Activated CD8-positive, alpha-beta memory T cell treated with anti-CD3 and anti-CD28 coated beads for 1 hour (primary cell): ENCODE results near the gene CAPRIN2.

Source experiments
- DNase-seq, 2 donors: peaks; one replicate each; pipeline ENCODE4 v3.0.0-alpha.2; 2020; ENCODE audit warnings: low read depth in 1 of 2; ENCODE audit errors: extremely low read depth in 1 of 2

Gene CAPRIN2

DNA sequence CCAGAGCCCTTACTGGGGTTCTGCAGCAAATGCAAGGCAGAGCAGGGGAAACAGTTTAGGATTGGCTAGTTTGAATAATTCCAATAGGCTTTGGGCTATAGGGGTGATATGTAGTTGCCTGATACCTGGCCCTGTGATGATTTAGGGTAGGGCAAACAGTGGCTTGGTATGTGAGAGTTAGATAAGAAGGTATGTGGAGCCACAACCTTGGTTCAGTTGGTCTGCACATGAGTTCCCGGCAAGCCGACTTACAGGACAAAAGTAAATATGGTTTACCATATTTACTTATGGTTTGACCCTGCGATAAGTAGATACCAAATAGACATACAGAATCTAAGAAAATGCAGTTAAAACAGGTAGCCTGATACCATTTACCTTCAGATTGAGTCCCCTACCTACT lies 8.3 kb upstream of the CAPRIN2 start:
- DNase-seq, result no peak

DNA sequence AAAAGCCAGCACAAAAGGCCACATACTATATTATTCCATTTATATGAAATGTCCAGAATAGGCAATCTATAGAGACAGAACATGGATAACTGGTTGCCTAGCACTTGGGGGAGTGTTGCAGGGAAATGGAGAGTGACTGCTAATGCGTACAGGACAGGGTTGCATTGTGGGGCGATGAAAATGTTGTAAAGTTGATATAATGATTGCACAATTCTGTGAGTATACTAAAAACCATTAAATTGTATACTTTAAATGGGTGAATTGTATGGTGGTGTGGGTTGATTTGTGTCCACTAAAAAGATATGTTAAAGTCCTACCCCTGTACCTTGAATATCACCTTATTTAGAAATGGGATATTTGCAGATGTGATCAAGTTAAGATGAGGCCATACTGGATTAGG lies 7.0 kb upstream of the CAPRIN2 start:
- no peak for DNase-seq

DNA sequence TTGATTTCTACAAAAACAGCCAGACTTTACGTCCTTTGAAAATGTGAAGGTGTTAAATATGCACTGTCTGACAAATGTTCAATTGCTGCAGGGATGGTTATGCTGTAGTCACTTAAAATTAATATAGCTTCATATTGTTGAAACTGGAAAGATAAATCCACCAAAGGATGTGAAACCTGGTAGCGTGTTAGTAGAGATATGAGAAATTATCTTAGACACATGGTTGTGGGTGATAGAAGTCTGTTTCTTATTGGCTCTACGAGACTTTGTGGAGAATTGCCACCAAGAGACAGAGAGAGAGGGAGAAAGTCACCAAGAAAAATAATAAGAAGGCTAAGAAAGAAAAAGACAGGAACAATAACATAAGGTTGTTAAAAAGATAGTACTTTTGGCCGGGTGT lies 2.6 kb upstream of the CAPRIN2 start:
- DNase-seq, result no peak

DNA sequence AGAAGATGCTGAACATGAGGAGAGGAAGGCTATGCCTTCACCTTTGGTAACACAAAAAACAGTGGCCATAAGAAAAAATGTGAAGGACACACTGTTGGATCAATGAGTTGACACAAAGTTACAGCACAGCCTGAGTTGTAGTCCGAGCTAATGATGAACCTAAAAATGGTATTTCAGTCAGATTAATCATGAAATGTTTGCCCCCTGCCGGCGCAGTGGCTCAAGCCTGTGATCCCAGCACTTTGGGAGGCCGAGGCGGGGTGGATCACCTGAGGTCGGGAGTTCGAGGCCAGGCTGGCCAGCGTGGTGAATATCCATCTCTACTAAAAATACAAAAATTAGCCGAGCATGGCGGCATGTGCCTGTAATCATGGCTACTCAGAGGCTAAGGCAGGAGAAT lies 1.3 kb upstream of the CAPRIN2 start:
- DNase-seq, result no peak

DNA sequence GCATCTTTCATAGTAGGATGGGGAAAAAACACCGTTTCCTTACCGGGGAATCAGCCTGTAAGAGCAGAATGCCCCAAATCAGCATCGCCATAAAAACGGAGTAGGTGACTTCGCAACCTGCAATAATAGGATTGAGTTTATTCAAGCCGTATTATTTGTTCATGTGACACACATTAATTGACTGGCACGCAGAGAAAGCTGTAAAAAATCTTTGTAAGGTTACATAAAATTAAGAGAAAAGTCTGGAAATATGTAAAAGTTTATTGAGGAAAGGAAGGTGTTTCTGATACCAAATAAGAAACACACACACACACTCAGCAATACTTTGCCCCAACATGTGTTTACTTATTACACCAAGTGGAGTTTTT lies 628 bp upstream of the CAPRIN2 start:
- no peak for DNase-seq

DNA sequence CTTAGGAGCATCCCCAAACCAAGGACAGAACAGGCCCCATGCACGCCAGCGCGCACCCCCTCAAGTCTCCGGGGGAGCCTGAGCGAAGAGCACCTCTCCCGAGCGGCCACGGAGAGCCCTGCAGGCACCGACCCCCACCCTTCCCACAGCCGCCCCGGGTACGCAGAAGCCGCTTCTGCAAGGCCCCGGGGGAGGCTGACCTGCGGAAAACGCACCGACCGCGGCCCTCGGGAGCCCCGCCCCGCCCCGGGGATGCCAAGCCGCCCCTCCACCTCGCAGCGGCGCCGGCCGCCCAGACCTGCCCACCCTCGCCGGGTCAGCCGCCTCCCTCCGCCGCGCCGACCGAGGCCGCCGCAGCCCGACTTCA lies 385 bp downstream of the CAPRIN2 start:
- DNase-seq, result no peak

DNA sequence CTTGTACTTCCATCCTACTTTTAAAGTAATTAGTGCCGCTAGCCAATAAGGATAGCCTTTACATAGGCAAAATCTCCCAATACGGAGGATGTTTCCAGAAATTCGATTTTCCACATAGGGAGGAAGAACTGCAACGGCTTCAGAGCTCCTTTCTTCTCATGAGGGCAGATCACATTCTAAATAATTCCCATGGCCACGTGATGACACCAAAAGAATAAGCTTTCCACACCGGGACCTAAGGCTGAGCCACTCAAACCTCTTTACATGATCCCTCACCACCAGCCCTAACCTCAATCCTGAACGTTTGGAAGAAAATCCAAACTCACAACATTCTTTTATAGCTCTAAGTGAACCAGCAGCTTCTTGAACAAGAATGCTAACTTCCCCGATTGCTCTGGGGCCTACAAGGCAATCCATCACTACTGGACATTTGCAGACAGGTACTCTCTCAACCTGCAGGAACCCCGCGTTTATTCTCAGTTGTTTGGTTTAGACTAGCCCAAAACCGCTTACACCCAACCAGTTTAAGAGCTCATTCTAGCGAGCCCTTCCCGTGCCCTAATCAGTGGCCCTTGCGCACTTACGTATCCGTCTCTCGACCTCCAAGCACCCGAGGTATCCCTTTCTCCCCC lies 884 bp downstream of the CAPRIN2 start:
- no peak for DNase-seq

DNA sequence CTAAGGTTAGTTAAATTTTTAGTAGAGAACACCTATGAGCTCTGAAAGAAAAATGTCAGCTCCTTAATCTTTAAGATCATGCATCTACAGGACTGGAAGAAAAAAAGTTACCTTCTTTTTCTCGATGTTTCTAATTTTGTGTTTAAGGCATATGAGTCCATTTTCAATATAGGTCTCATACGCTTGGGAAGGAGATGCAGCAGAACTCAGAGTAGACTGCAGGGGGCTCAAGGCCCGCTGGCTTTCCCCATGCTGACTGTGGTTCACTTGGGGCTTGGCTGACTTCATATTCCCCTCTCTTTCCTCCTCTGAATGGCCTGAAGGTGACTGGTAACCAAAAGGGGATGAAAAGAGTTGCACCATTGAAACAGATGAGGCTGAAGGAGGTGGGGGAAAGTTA lies 1.5 kb downstream of the CAPRIN2 start:
- DNase-seq, result no peak

DNA sequence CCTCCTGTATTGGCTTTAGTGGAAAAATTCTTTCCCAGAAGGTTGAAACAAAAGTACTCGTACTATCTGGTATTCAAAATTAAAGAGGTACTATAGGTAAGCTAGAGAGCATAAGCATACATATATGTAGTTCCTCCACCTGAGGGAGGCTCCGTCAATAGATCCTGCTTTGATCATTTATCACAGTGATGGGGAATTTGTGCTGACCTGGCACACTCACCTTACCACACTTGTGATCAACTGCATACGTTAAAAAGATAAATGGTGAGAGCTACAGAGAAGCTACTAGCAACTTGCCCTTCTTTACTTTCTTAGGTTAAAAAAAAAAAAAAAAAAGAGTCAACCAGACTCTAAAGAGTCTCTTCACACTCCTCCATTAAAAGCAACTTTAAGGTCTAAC lies 2.5 kb downstream of the CAPRIN2 start:
- no peak for DNase-seq

DNA sequence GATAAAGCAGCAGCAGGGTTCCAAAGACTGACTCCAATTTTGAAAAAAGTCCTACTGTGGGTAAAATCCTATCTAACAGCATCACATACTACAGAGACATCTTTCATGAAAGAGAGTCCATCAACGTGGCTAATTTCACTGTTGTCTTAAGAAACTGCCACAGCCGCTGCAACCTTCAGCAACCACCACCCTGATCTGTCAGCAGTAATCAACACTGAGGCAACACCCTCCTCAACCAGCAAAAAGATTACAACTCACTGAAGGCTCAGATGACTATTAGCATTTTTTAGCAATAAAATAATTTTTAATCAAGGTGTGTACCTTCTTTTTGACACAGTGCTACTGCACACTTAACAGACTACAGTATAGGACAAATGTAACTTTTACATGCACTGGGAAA lies 6.6 kb downstream of the CAPRIN2 start:
- DNase-seq, result no peak

DNA sequence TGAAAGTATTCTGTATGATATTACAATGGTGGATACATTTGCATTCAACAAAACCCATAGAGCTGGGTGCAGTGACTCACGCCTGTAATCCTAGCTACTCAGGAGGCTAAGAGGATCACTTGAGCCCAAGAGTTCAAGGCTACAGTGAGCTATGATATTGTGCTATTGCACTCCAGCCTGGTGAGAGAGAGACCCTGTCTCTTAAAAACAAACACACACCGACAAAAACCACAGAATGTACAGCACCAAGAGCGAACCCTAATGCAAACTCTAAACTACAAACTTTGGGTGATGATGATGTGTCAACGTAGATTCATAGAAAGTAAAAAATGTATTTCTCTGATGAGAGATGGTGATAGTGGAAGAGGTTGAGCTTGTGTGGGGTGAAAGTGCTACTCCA lies 8.6 kb downstream of the CAPRIN2 start:
- DNase-seq, result no peak

DNA sequence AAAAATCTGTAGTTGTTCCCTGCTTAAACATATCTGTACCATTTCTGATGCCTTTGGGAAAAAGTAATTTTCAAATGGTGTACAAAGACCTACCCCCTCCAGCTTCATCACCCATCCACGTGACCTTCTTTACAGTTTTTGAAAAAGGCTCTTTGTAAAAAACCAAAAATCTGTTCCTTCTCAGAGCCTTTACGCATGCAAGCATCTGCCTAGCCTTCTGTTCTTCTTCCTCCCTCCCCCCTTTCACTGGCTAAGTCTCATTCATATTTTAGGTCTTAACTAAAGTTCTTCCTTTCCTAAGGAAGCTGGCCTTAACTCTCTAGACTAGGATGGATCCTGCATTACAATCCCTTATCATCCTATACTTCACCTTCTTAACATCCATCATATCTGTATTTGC lies 10.4 kb downstream of the CAPRIN2 start:
- no peak for DNase-seq

DNA sequence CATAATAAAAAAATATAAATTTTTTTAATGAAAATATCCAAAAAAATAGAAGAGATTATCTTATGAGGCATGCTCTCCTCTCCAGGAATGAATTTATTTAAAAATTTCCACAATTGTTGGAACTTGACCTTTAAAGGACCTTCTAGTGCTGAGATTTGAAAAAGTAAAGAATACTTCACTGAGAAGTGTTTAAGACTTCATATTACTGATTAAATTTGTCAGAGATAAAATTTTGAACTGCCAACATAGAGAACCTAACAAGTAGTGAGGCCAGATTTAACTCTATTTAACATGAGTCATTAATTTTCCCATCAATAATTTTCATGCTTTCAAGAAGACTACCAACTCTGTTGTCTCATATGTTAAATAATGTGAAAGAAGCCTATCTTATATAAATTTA lies 14.5 kb downstream of the CAPRIN2 start:
- DNase-seq, result no peak

DNA sequence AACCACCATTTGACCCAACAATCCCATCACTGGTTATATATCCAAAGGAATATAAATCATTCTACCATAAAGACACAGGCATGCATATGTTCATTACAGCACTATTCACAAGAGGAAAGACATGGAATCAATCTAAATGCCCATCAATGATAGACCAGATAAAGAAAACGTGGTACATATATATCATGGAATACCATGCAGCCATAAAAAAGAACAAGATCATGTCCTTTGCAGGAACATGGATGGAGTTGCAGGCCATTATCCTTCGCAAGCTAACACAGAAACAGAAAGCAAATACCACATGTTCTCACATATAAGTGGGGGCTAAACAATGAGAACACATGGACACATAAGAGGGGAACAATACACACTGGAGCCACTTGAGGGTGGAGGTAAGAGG lies 15.7 kb downstream of the CAPRIN2 start:
- DNase-seq, result no peak

DNA sequence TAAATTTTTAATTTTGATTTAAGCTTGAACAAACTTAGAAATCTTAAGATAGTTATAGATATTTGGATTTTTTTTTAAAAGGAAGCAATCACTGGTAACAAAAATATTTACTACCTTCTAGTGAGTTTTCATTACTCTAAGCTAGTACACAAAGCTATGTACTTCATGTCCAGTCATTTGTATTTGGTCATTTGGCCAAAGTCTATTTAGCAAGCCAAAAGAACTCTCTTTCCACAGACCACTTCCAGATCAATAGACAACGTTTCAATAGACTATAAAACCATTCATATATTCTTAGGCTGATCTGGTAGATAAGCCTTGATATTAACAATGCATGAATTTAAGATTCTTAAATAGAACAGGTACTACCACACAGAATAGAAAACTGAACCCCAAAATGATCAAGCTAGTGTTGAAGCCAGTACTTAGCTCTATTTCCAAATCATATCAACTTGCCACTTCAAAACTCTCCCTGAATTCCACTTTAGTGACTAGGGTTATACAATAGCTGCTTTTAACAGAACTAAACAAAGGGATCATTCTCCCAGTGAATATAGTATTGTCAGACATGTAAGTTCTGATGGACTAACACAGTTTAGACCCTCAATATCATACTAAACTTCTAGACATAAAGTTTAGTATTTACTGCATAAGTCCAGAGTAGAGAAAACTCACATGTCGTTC lies 21.7 kb downstream of the CAPRIN2 start:
- DNase-seq, result no peak

DNA sequence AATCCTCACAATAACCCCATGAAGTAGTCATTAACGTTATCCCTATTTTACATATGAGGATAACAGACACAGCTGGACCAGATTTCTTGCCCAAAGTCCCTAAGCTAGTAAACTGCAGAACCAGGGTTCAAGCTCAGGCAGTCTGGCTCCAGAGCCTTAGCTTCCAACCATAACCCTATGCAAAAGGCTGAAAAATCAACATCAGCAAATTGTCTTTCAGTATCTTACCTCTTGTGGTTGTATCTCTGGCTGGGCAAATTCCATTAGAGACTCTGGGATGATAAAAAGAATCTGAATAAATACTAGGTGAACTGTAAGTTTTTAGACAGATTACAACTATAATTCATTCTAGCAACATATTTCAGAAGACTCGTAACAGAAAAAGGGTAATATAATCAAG lies 24.7 kb downstream of the CAPRIN2 start:
- DNase-seq, result no peak

DNA sequence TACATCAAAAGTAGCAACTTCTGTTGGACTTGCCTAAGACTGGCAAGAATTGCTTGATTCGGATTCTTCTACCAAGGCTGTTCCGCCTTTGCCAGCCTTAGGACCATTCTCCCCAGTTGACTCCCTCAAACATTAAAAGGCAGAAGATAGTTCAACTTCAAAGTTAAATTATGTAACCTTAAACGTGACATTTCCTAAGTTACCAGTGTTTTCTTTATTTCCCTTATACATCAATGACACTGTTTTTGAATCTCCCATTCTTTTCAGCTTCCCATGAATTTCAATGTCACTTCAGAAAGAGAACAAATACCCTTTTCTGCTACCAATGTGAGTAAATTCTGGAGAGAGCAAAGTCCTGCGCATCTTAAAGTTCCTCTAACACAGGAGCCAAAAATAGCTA lies 25.2 kb downstream of the CAPRIN2 start:
- no peak for DNase-seq

DNA sequence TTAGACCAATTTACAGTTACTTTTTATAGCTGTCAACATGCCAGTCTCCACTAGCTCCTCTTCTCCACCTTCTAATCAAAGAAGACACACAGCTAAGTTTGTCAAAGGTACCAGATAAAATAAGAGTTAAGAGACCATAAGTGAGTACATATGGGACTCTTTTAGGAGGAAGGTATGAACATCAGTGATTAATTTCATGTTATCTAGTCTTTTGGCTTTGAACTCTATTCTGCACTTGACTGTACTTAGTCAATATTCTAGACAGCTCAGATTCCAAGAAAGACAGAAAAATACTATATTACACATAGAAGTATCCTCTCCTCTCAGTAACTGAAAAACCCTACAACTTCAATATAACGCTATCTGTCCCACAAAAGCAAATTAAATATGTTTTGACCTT lies 28.1 kb downstream of the CAPRIN2 start:
- no peak for DNase-seq

DNA sequence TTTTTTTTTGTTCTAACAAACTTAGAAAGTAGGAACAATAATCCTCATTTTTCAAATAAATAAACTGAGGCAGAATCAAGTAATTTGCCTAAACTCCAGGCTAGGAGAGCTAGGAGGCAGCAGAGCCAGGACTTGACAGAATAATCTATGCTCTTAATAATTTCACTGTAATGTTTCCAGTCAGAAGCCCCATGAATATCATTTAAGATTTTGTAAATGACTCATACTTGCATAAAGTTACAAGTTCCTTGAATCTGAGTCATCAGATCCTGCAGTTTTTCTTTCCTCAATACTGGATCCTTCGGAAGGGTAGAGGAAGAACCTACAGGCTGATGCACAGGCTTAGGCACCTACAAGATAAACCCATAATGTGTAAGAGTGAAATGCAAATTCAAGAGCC lies 29.0 kb downstream of the CAPRIN2 start:
- no peak for DNase-seq

DNA sequence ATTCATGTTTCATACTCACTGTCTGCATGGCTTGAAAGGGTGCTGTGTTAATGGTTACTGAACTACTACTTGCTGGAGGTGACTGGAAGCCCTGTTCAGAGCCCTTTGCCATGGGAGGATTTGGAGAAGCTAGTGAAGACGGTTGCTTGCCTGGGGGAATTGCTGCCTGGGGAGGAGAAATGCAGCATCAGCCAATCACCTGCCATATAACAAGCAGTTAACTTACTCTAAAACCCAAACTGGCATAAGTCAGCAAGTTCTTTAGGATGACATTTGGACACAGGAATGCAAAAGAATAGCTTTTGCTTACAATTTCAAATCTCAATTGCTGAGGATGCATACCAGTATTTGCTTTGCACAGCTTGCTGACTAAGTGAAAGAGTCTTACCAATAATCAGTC lies 35.7 kb downstream of the CAPRIN2 start:
- DNase-seq, result no peak

DNA sequence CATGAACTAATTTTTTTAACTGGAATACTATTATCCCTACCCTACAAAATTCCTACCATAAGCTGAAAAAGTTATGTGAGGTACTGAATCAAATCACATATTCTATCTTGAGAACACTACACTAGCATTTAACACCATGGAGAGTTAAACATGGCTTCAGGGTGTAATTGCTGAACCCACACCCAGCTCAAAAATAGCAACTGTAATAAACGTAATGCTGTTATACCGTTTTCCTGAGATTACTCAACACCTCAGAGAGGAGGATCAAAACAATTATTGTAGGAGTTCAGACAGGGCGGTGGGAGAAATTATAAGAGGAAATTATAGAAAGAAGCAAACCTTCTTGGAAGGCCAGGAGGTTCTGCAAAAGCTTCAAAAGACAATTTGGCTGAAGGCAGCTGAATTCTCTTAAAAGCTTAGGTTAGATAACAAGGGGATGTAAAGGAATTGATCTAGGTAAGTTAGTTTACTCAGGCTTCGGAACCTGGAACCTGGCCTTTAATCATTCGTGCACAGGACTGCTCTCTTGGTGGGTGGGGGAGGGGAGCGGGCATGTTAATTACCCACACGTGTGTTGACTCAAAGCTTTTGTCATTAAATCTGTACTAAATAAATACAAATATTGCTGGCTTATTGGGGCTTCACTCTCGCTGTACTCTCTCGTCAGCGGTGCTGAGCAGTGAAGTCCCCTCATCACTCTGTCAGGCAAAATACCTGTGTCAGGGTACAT lies 47.0 kb downstream of the CAPRIN2 start:
- DNase-seq, result no peak

DNA sequence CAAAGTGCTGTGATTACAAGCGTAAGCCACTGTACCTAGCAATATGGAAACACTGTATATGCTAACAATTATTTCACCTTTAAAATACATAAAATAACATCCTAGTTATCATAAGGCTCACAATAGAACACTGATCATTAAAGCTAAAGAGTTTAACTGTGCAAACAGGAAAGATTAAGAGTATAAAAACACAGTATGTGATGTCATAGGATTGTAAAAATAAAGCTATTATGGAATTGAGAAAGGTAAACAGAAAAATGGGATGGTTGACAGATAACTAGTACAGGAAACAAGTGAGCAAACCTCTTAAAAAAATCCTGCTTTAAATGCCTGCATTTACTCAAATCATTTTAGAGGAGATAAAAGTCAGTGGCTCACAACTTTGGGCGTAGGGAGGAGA lies 48.3 kb downstream of the CAPRIN2 start:
- DNase-seq, result no peak

DNA sequence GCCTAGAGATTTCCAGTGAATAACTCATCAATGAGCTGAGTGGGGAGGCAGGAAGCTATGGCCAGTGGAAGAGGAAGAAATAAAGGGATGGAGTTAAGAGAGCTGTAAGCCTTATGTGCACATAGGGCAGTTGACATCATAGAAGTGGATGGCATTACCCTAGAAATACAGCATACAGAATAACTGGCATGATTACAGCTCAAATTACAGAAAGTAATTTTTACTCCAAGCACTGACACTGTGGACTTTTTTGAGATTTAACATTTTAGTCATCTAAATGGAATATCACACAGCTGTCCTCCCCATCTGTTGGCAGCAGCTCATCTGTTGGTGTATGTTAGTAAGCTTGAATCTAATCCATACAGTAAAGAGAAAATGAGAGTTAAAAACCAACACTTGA lies 53.7 kb downstream of the CAPRIN2 start:
- DNase-seq, result no peak
